DND-41 (cell line): ENCODE measurements around the gene SKAP1.

Experiments used
- ATAC-seq: fragments of 200-7000 bp; cut with Tn5 transposase; 3 replicates; pipeline ENCODE4 v1.9.1; 2021; ENCODE audit warnings: low read depth; ENCODE audit not compliant: insufficient read depth
- DNase-seq: peaks from one replicate; pipeline ENCODE4 v3.0.0-alpha.2; 2020
- H2AFZ ChIP-seq: 2 replicates; pipeline ENCODE4 v1.6.0; 2012; ENCODE audit warnings: low read depth, low read length
- H3K27ac ChIP-seq: 2 replicates; pipeline ENCODE4 v1.5.1; 2012; ENCODE audit warnings: low read length, inconsistent platforms
- H3K27me3 ChIP-seq: fragments of 200-600 bp; sonication (generic); 2 replicates; pipeline ENCODE4 v1.6.0; 2012; ENCODE audit warnings: low read length, mild to moderate bottlenecking, inconsistent platforms; ENCODE audit not compliant: insufficient read depth, poor library complexity
- H3K36me3 ChIP-seq: 2 replicates; pipeline ENCODE4 v1.5.1; 2012; ENCODE audit warnings: low read length, inconsistent platforms; ENCODE audit not compliant: insufficient read depth
- H3K4me1 ChIP-seq: 2 replicates; pipeline ENCODE4 v1.5.1; 2012; ENCODE audit warnings: mild to moderate bottlenecking, low read length; ENCODE audit not compliant: insufficient read depth
- H3K4me2 ChIP-seq: 2 replicates; pipeline ENCODE4 v1.6.0; 2012; ENCODE audit warnings: mild to moderate bottlenecking, moderate library complexity, low read length, inconsistent platforms; ENCODE audit not compliant: insufficient read depth
- H3K4me3 ChIP-seq, 2 experiments: fragments of 200-600 bp in 1 of 2; shearing (Covaris generic) in 1 of 2; 2 replicates each; pipeline ENCODE4 v1.5.1; 2012 to 2016; ENCODE audit warnings: inconsistent platforms in 2 of 2, low read length in 2 of 2, mild to moderate bottlenecking in 2 of 2, low read depth in 1 of 2, moderate library complexity in 1 of 2
- H3K79me2 ChIP-seq: 2 replicates; pipeline ENCODE4 v1.6.0; 2012; ENCODE audit warnings: low read length, inconsistent platforms; ENCODE audit not compliant: insufficient read depth
- H3K9ac ChIP-seq: 2 replicates; pipeline ENCODE4 v1.6.0; 2012; ENCODE audit warnings: low read depth, mild to moderate bottlenecking, inconsistent platforms, low read length, moderate library complexity
- H3K9me3 ChIP-seq: 2 replicates; pipeline ENCODE4 v1.5.1; 2012; ENCODE audit warnings: low read length, moderate library complexity, mild to moderate bottlenecking, inconsistent platforms; ENCODE audit not compliant: insufficient read depth, severe bottlenecking
- H4K20me1 ChIP-seq: 2 replicates; pipeline ENCODE4 v1.6.0; 2012; ENCODE audit warnings: low read length; ENCODE audit not compliant: insufficient read depth
- CTCF ChIP-seq: IDR thresholded peaks from 2 replicates; pipeline ENCODE4 v1.5.1; 2012; ENCODE audit warnings: borderline replicate concordance, low read length, moderate library complexity, mild to moderate bottlenecking; ENCODE audit not compliant: poor library complexity, severe bottlenecking; ENCODE audit errors: extremely low read depth
- EZH2 ChIP-seq: IDR thresholded peaks from 3 replicates; pipeline ENCODE4 v1.6.1; 2012; ENCODE audit warnings: borderline replicate concordance, low read depth, mild to moderate bottlenecking, moderate library complexity, low read length, inconsistent platforms; ENCODE audit not compliant: severe bottlenecking

SKAP1 gene

GRCh38 chr17:48442819-48443218 lies 12.8 kb upstream of the SKAP1 start:
- H3K4me2 ChIP-seq: no peak overlapping the region
- H3K4me1 ChIP-seq: peaks cover 28% of the 10 kb centered on the region

DNA sequence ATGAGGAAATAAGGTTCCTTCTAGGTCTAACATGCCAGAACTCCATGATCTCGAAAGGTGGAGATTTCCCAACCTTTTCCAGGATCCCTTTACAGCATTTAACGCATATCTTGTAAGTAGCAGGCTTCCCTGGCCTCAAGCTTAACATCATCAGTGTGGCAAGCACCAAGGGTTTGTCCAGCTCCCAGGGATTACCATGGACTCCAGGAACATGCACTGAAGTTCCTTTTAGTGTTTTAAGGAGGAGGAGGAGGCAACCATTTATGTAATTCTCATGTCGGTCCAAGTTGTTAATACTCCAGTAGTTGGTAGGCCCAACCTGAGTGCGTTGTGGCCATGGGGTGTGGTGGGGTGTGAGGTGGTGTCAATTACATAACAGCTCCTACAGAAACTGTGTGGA lies 11.8 kb upstream of the SKAP1 start:
- no peak for ATAC-seq
- Histone ChIP-seq H2AFZ (no peak overlapping the region), H3K9me3 (no peaks in the 10 kb centered on the region), H4K20me1 (peaks cover 40% of the 10 kb centered on the region; the same call in 1 of the 2 replicates), H3K36me3 (no peaks in the 10 kb centered on the region), H3K4me3 (no peak overlapping the region), H3K9ac (no peak overlapping the region), H3K79me2 (no peaks in the 10 kb centered on the region), H3K4me1 (peaks cover 28% of the 10 kb centered on the region), H3K27ac (no peak overlapping the region), H3K27me3 (peaks cover 44% of the 10 kb centered on the region), H3K4me2 (no peak overlapping the region)
- DNase-seq: no peak
- TF ChIP-seq CTCF: no peak
- TF ChIP-seq EZH2: no peak

More at GRCh38 chr17:48442819-48443218, 12.8 kb upstream of the SKAP1 start:
- H3K79me2 ChIP-seq: no peaks in the 10 kb centered on the region
- H4K20me1 ChIP-seq: peaks cover 39% of the 10 kb centered on the region; the same call in 1 of the 2 replicates
- TF ChIP-seq CTCF: no peak
- no peak for TF ChIP-seq EZH2
- no peak overlapping the region for H3K9ac ChIP-seq
- no peak overlapping the region for H3K27ac ChIP-seq
- H3K36me3 ChIP-seq: no peaks in the 10 kb centered on the region
- no peak overlapping the region for H2AFZ ChIP-seq
- no peaks in the 10 kb centered on the region for H3K9me3 ChIP-seq
- H3K27me3 ChIP-seq: peaks cover 44% of the 10 kb centered on the region
- no peak overlapping the region for H3K4me3 ChIP-seq
- ATAC-seq (no peak), DNase-seq (no peak)

GRCh38 chr17:48441231-48441711 lies 11.3 kb upstream of the SKAP1 start:
- H3K4me1 ChIP-seq: peaks cover 28% of the 10 kb centered on the region
- peak; percentile 90 for ATAC-seq

More at GRCh38 chr17:48441231-48441711, 11.3 kb upstream of the SKAP1 start:
- peak; percentile 37 for DNase-seq
- H3K4me3 ChIP-seq: no peak overlapping the region
- H3K36me3 ChIP-seq: no peaks in the 10 kb centered on the region
- H3K27ac ChIP-seq: no peak overlapping the region
- no peak overlapping the region for H3K9ac ChIP-seq
- no peaks in the 10 kb centered on the region for H3K9me3 ChIP-seq
- H3K79me2 ChIP-seq: no peaks in the 10 kb centered on the region
- H4K20me1 ChIP-seq: peaks cover 44% of the 10 kb centered on the region; the same call in 1 of the 2 replicates
- TF ChIP-seq EZH2 (no peak), CTCF (no peak)
- no peak overlapping the region for H3K4me2 ChIP-seq
- H3K27me3 ChIP-seq: peaks cover 50% of the 10 kb centered on the region
- H2AFZ ChIP-seq: no peak overlapping the region
